Hepatic stellate cell (primary cell): ENCODE results near the gene ZIC1.

Experiments used
- DNase-seq: peaks from one replicate; pipeline ENCODE4 v3.0.0; 2011; ENCODE audit warnings: low spot score

The ZIC1 gene

GRCh38 chr3:147380387-147380951 is 28.7 kb upstream of the ZIC1 start:
- no peak for DNase-seq

- no peak for DNase-seq
These were observed 28.2 kb upstream of the ZIC1 start for GRCh38 chr3:147380977-147381376.

- DNase-seq: no peak
These were observed 27.6 kb upstream of the ZIC1 start for GRCh38 chr3:147381596-147381995.

GRCh38 chr3:147383617-147384016 is 25.5 kb upstream of the ZIC1 start:
- no peak for DNase-seq

- no peak for DNase-seq
These were observed 24.7 kb upstream of the ZIC1 start for GRCh38 chr3:147384210-147385058.

- no peak for DNase-seq
These were observed 23.8 kb upstream of the ZIC1 start for GRCh38 chr3:147385059-147386012.

GRCh38 chr3:147387291-147387884 is 21.8 kb upstream of the ZIC1 start:
- DNase-seq: no peak

GRCh38 chr3:147387885-147388699 is 21.1 kb upstream of the ZIC1 start:
- DNase-seq: no peak

- no peak for DNase-seq
These were observed 20.2 kb upstream of the ZIC1 start for GRCh38 chr3:147388700-147389580.

- no peak for DNase-seq
These were observed 19.4 kb upstream of the ZIC1 start for GRCh38 chr3:147389717-147390116.

GRCh38 chr3:147390589-147391569 is 18.3 kb upstream of the ZIC1 start:
- DNase-seq: no peak

- no peak for DNase-seq
These were observed 17.2 kb upstream of the ZIC1 start for GRCh38 chr3:147391781-147392624.

GRCh38 chr3:147392625-147392946 is 16.6 kb upstream of the ZIC1 start:
- DNase-seq: no peak

GRCh38 chr3:147393261-147393942 is 15.8 kb upstream of the ZIC1 start:
- DNase-seq: no peak

GRCh38 chr3:147393943-147394883 is 15.0 kb upstream of the ZIC1 start:
- DNase-seq: no peak

GRCh38 chr3:147394884-147395225 is 14.3 kb upstream of the ZIC1 start:
- no peak for DNase-seq
